Measurements from ENCODE around the gene DSE. TPM values are rescaled to one million over a fixed set of nuclear protein-coding genes. Genes with fewer than 3 reads are reported as not detected.

Gene DSE
- total RNA-seq, 3 donors from 2014 or later (not counting 1 experiment from before 2014, with no cell fraction given): 7.4 to 9.6 (median 7.6) TPM

DNA sequence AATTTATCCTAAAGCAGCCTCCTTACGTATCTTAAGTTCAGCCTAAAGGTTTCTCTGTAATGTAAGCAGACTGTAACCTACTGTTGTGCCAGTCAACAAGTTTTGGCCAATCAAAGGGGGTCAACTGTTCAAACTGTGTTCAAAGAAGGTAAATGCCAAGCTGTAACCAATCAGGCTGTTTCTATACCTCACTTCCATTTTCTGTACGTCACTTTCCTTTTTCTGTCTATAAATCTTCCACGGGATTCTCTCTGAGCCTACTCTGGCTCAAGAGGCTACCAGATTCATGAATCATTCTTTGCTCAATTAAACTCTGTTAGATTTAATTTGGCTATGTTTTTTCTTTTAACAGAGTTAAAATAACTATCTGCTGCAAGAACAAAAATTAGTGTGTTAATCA lies 85.4 kb downstream of the DSE start:
- TF ChIP-seq, protein P1, sequence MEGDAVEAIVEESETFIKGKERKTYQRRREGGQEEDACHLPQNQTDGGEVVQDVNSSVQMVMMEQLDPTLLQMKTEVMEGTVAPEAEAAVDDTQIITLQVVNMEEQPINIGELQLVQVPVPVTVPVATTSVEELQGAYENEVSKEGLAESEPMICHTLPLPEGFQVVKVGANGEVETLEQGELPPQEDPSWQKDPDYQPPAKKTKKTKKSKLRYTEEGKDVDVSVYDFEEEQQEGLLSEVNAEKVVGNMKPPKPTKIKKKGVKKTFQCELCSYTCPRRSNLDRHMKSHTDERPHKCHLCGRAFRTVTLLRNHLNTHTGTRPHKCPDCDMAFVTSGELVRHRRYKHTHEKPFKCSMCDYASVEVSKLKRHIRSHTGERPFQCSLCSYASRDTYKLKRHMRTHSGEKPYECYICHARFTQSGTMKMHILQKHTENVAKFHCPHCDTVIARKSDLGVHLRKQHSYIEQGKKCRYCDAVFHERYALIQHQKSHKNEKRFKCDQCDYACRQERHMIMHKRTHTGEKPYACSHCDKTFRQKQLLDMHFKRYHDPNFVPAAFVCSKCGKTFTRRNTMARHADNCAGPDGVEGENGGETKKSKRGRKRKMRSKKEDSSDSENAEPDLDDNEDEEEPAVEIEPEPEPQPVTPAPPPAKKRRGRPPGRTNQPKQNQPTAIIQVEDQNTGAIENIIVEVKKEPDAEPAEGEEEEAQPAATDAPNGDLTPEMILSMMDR (IDR thresholded peaks at IDR 0.05): no peak
- Histone ChIP-seq H3K4me1 (ENCODE audit: control insufficient read depth, insufficient read depth, low read length) (peaks cover under 1% of the 10 kb centered on the region), H3K27me3 (ENCODE audit: control insufficient read depth, insufficient read depth, low read length) (no peaks in the 10 kb centered on the region), H3K36me3 (ENCODE audit: control insufficient read depth, insufficient read depth, low read length) (no peaks in the 10 kb centered on the region), H3K27ac (ENCODE audit: low read length) (no peak overlapping the region), H3K9me3 (ENCODE audit: control insufficient read depth, insufficient read depth, low read length) (no peaks in the 10 kb centered on the region), H3K4me3 (ENCODE audit: low read length) (no peak overlapping the region)
- peaks cover 3 to 12% of the 10 kb centered on the region in 2 donors for H3K27me3 Mint-ChIP-seq (ENCODE audit: low read depth in 2 of 2)
- WGBS (ENCODE audit: insufficient coverage): 96% methylated on average over 3 of the region's 3 CpGs
- peaks cover 4 to 8% of the 10 kb centered on the region in 2 donors for H3K4me1 Mint-ChIP-seq
- no peaks in the 10 kb centered on the region for H3K9me3 Mint-ChIP-seq
- H3K36me3 Mint-ChIP-seq: no peaks in the 10 kb centered on the region
- no peak overlapping the region for H3K27ac Mint-ChIP-seq
- intact Hi-C loops (cut with micrococcal nuclease): no loop called here
- no peak for DNase-seq
- no peak for ATAC-seq
- H3K4me3 Mint-ChIP-seq: no peak overlapping the region

DNA sequence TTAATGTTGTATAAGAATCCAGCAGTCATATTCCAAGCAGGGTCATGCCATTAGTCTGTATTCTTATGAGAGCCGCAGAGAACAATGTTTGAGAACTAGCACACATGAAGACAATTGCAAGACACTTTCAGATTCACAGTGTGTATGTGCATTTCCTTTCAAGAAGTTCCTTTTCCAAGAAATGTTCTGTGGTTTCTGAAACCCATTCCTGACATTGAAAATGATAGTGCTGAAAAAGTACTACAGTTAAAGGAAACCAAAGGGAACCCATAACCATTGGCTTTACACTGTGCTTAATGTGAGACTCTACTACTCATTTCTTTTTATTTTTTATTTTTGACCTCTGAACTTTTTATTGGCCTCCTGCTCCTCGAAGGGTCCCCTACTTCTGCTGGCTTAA lies 86.2 kb downstream of the DSE start:
- intact Hi-C loops (cut with micrococcal nuclease): no loop called here
- Histone ChIP-seq H3K27me3 (ENCODE audit: control insufficient read depth, insufficient read depth, low read length) (no peaks in the 10 kb centered on the region), H3K27ac (ENCODE audit: low read length) (no peak overlapping the region), H3K36me3 (ENCODE audit: control insufficient read depth, insufficient read depth, low read length) (no peaks in the 10 kb centered on the region), H3K4me3 (ENCODE audit: low read length) (no peak overlapping the region), H3K4me1 (ENCODE audit: control insufficient read depth, insufficient read depth, low read length) (peaks cover 9% of the 10 kb centered on the region), H3K9me3 (ENCODE audit: control insufficient read depth, insufficient read depth, low read length) (no peaks in the 10 kb centered on the region)
- H3K9me3 Mint-ChIP-seq: no peaks in the 10 kb centered on the region
- ATAC-seq: no peak
- 68% methylated on average over 2 of the region's 2 CpGs for WGBS (ENCODE audit: insufficient coverage)
- peaks cover 10 to 12% of the 10 kb centered on the region in 2 donors for H3K4me1 Mint-ChIP-seq
- DNase-seq: no peak
- no peak overlapping the region for H3K4me3 Mint-ChIP-seq
- H3K36me3 Mint-ChIP-seq: no peaks in the 10 kb centered on the region
- H3K27ac Mint-ChIP-seq: no peak overlapping the region
- TF ChIP-seq, protein P1 (IDR thresholded peaks at IDR 0.05): no peak
- H3K27me3 Mint-ChIP-seq (ENCODE audit: low read depth in 2 of 2): peaks cover 3 to 12% of the 10 kb centered on the region in 2 donors

DNA sequence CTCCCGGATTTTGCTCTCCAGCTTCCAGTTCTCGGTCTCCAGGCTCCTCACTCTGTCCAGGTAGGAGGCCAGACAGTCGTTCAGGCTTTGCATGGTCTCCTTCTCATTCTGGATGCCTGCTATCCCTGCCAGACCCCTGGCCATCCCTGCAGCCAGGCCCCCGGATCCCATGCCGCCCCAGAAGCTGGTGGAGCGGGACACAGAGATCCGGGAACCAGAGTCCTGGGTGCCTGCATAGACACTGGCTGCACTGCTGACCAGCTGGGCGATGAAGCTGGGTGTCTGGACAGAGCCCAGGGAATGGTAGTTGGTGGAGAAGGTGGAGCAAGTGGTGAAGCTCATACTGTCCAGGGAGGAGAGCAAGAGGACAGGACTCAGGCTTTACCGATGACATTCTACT lies 87.5 kb downstream of the DSE start:
- H3K27me3 Mint-ChIP-seq (ENCODE audit: low read depth in 2 of 2): peaks cover 3 to 9% of the 10 kb centered on the region in 2 donors
- intact Hi-C loops (cut with micrococcal nuclease): no loop called here
- H3K36me3 Mint-ChIP-seq: no peaks in the 10 kb centered on the region
- H3K9me3 ChIP-seq (ENCODE audit: control insufficient read depth, insufficient read depth, low read length): no peaks in the 10 kb centered on the region
- no peaks in the 10 kb centered on the region for H3K9me3 Mint-ChIP-seq
- peaks cover 15% of the 10 kb centered on the region for H3K4me1 ChIP-seq (ENCODE audit: control insufficient read depth, insufficient read depth, low read length)
- no peak overlapping the region for H3K27ac ChIP-seq (ENCODE audit: low read length)
- TF ChIP-seq, protein P1 (IDR thresholded peaks at IDR 0.05): no peak
- no peak overlapping the region for H3K4me3 ChIP-seq (ENCODE audit: low read length)
- no peak overlapping the region for H3K4me3 Mint-ChIP-seq
- no peak for DNase-seq
- no peak for ATAC-seq
- H3K27ac Mint-ChIP-seq: no peak overlapping the region
- no peaks in the 10 kb centered on the region for H3K27me3 ChIP-seq (ENCODE audit: control insufficient read depth, insufficient read depth, low read length)
- 92% methylated on average over 8 of the region's 9 CpGs for WGBS (ENCODE audit: insufficient coverage)
- peaks cover 16 to 19% of the 10 kb centered on the region in 2 donors for H3K4me1 Mint-ChIP-seq
- H3K36me3 ChIP-seq (ENCODE audit: control insufficient read depth, insufficient read depth, low read length): no peaks in the 10 kb centered on the region

DNA sequence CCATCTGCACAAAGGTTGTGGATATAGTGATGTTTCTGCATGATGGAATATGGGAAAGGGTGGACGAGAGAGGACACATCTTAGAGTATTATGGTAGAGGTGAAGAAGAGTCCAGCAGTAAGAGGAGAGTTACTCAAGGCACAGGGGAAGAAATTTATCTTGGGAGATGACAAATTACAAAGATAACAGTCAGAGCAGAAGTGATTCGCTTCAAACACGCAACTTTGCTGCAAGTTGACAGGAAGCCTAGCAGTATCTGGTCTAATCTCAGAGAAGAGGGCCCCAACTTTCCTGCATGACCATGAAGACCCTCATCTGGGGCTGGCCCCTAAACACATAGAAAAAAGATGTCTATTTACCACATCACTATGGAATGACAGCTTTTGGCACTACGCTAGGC lies 89.2 kb downstream of the DSE start:
- no peak overlapping the region for H3K27ac Mint-ChIP-seq
- intact Hi-C loops (cut with micrococcal nuclease): no loop called here
- H3K4me1 ChIP-seq (ENCODE audit: control insufficient read depth, insufficient read depth, low read length): peaks cover 15% of the 10 kb centered on the region

More for the DNA sequence above, 89.2 kb downstream of the DSE start:
- Mint-ChIP-seq H3K27me3 (ENCODE audit: low read depth in 2 of 2) (no peaks in the 10 kb centered on the region), H3K36me3 (no peaks in the 10 kb centered on the region), H3K4me3 (no peak overlapping the region), H3K9me3 (no peaks in the 10 kb centered on the region), H3K4me1 (peaks cover 16 to 27% of the 10 kb centered on the region in 2 donors)
- ATAC-seq: no peak
- Histone ChIP-seq H3K9me3 (ENCODE audit: control insufficient read depth, insufficient read depth, low read length) (no peaks in the 10 kb centered on the region), H3K36me3 (ENCODE audit: control insufficient read depth, insufficient read depth, low read length) (no peaks in the 10 kb centered on the region), H3K27me3 (ENCODE audit: control insufficient read depth, insufficient read depth, low read length) (no peaks in the 10 kb centered on the region), H3K27ac (ENCODE audit: low read length) (no peak overlapping the region), H3K4me3 (ENCODE audit: low read length) (no peak overlapping the region)
- no peak for DNase-seq
- TF ChIP-seq, protein P1 (IDR thresholded peaks at IDR 0.05): no peak
- WGBS (ENCODE audit: insufficient coverage): 91% methylated on average over 3 of the region's 4 CpGs
